Common myeloid progenitor, CD34-positive (primary cell): ENCODE data around the gene WIPI1. TPM values are rescaled to one million over a fixed set of nuclear protein-coding genes. Genes with fewer than 3 reads are reported as not detected.

Experiments
- CTCF ChIA-PET: fragments of 350-600 bp; sonication (Branson Sonifier 250); formaldehyde crosslinking; loops from one replicate; lab custom pipeline; 2021; ENCODE audit warnings: antibody characterized with exemption; lab: Charles Lee
- POLR2A ChIA-PET: fragments of 350-600 bp; sonication (Branson Sonifier 250); formaldehyde crosslinking; loops from one replicate; lab custom pipeline; 2021; ENCODE audit warnings: antibody characterized with exemption; lab: Charles Lee
- DNase-seq, 3 donors: peaks; one replicate each; pipeline versions ENCODE4 v3.0.0 to v3.0.0-alpha.2; 2013
- H3K27ac ChIP-seq, 2 experiments: 1 replicate in 1 of 2; 2 replicates in 1 of 2; pipeline ENCODE4 v1.7.0; 2013; ENCODE audit warnings: inconsistent platforms in 2 of 2, low read length in 2 of 2, mild to moderate bottlenecking in 2 of 2, low read depth in 1 of 2, moderate library complexity in 1 of 2; ENCODE audit not compliant: severe bottlenecking in 2 of 2, insufficient read depth in 1 of 2, poor library complexity in 1 of 2
- H3K27me3 ChIP-seq, 5 experiments: replicated peaks in 2 of 5; 1 replicate in 3 of 5; 2 replicates in 2 of 5; pipeline versions ENCODE4 v1.6.1 to v1.7.0; 2013; ENCODE audit warnings: low read length in 4 of 5, mild to moderate bottlenecking in 2 of 5, moderate library complexity in 2 of 5, inconsistent platforms in 1 of 5; ENCODE audit not compliant: insufficient read depth in 5 of 5, control insufficient read depth in 4 of 5
- H3K36me3 ChIP-seq, 4 experiments: 1 replicate in 2 of 4; 2 replicates in 2 of 4; pipeline versions ENCODE4 v1.6.1 to v1.7.0; 2013; ENCODE audit warnings: low read length in 3 of 4, control low read depth in 1 of 4, mild to moderate bottlenecking in 1 of 4; ENCODE audit not compliant: control insufficient read depth in 4 of 4, insufficient read depth in 4 of 4
- H3K4me1 ChIP-seq, 4 experiments: 1 replicate in 3 of 4; 2 replicates in 1 of 4; pipeline versions ENCODE4 v1.6.1 to v1.7.1; 2013; ENCODE audit warnings: low read length in 3 of 4, mild to moderate bottlenecking in 3 of 4, control low read depth in 1 of 4, inconsistent platforms in 1 of 4, moderate library complexity in 1 of 4; ENCODE audit not compliant: control insufficient read depth in 4 of 4, insufficient read depth in 4 of 4; ENCODE audit errors: control extremely low read depth in 1 of 4
- H3K4me3 ChIP-seq, 7 experiments: 1 replicate in 4 of 7; 2 replicates in 3 of 7; pipeline versions ENCODE4 v1.5.1 to v1.7.0; 2013; ENCODE audit warnings: mild to moderate bottlenecking in 7 of 7, low read length in 6 of 7, moderate library complexity in 6 of 7, inconsistent platforms in 2 of 7, low read depth in 2 of 7, control low read depth in 1 of 7; ENCODE audit not compliant: insufficient read depth in 4 of 7, control insufficient read depth in 1 of 7; ENCODE audit errors: extremely low read depth in 1 of 7
- H3K9me3 ChIP-seq, 5 experiments: 1 replicate in 4 of 5; 2 replicates in 1 of 5; pipeline versions ENCODE4 v1.6.1 to v1.7.1; 2013; ENCODE audit warnings: low read length in 4 of 5, mild to moderate bottlenecking in 2 of 5, inconsistent platforms in 1 of 5, low read depth in 1 of 5, moderate library complexity in 1 of 5; ENCODE audit not compliant: control insufficient read depth in 4 of 5, insufficient read depth in 2 of 5; ENCODE audit errors: control extremely low read depth in 1 of 5
- WGBS: methylation state at CpG from one replicate; pipeline ENCODE4 v1.1.5; 2013; ENCODE audit not compliant: insufficient coverage; 5-methylcytosine and 5-hydroxymethylcytosine counted together
- polyA plus RNA-seq: library from polyadenylated mRNA; unstranded; fragments of 120-200 nt; gene quantifications from one replicate; pipeline ENCODE4 v1.2.1, GENCODE V29; 2013

Gene WIPI1
- polyA plus RNA-seq: 5.1 TPM

- H3K4me1 ChIP-seq: peaks cover 15 to 60% (median 38%) of the 10 kb centered on the region in 4 experiments
These were observed at the start of gene WIPI1 for GRCh38 chr17:68457168-68457538. Gene WIPI1, minus strand, starts transcription at chr17:68457496. Its CDS starts 75 bp downstream, at chr17:68457421.

GRCh38 chr17:68505951-68506350, 48.7 kb upstream of the WIPI1 start:
- POLR2A ChIA-PET: no interaction called here

More at GRCh38 chr17:68457168-68457538, at the start of gene WIPI1:
- 0% methylated on average over 17 of the region's 39 CpGs for WGBS
- Histone ChIP-seq H3K9me3 (no peaks in the 10 kb centered on the region), H3K36me3 (no peaks in the 10 kb centered on the region), H3K27me3 (no peaks in the 10 kb centered on the region), H3K27ac (peak within 1 kb of the TSS in 1 of 2 experiments; percentile 32), H3K4me3 (peak within 1 kb of the TSS; percentile 60 to 90 (median 76))
- POLR2A ChIA-PET: interaction anchor here (1.2 to 2.2 kb wide), 3 partner anchors 17 to 192 kb away, joined by 5 to 12 read pairs (median 8); no protein-coding TSS in a partner anchor
- no peak for DNase-seq
- CTCF ChIA-PET: interaction anchor here (0.6 to 2.7 kb wide), 7 partner anchors 10 to 322 kb away, joined by 3 to 15 read pairs (median 5); no protein-coding TSS in a partner anchor

GRCh38 chr17:68501074-68501473, 43.8 kb upstream of the WIPI1 start:
- H3K4me1 ChIP-seq: peaks cover 7 to 17% (median 14%) of the 10 kb centered on the region in 4 experiments
- H3K4me3 ChIP-seq: no peak overlapping the region
- no peak overlapping the region for H3K27ac ChIP-seq
- H3K9me3 ChIP-seq: peaks cover 0 to 1% (median 0%) of the 10 kb centered on the region in 5 experiments
- ChIA-PET POLR2A (no interaction called here), CTCF (interaction anchor here (1.1 to 2.1 kb wide), 3 partner anchors 9 to 19 kb away, joined by 3 to 6 read pairs (median 4); no protein-coding TSS in a partner anchor)
- 92% methylated on average over 3 of the region's 3 CpGs for WGBS
- DNase-seq: no peak
- no peaks in the 10 kb centered on the region for H3K27me3 ChIP-seq
- H3K36me3 ChIP-seq: no peaks in the 10 kb centered on the region

More at GRCh38 chr17:68505951-68506350, 48.7 kb upstream of the WIPI1 start:
- Histone ChIP-seq H3K9me3 (peaks cover 0 to 1% (median 0%) of the 10 kb centered on the region in 5 experiments), H3K4me1 (peaks cover 0 to 19% (median 11%) of the 10 kb centered on the region in 4 experiments), H3K36me3 (no peaks in the 10 kb centered on the region), H3K27me3 (no peaks in the 10 kb centered on the region), H3K4me3 (no peak overlapping the region), H3K27ac (no peak overlapping the region)
- DNase-seq: no peak
- CTCF ChIA-PET: interaction anchor here (1.0 kb wide), 1 partner anchor 9 kb away, joined by 3 read pairs; no protein-coding TSS in a partner anchor
- 100% methylated on average over 1 of the region's 1 CpG for WGBS

- POLR2A ChIA-PET: no interaction called here
- 100% methylated on average over 3 of the region's 5 CpGs for WGBS
These were observed 42.3 kb upstream of the WIPI1 start for GRCh38 chr17:68499587-68499986.

GRCh38 chr17:68498479-68499326, 41.4 kb upstream of the WIPI1 start:
- 47% methylated on average over 4 of the region's 7 CpGs for WGBS
- no peak overlapping the region for H3K27ac ChIP-seq
- H3K4me3 ChIP-seq: peak overlapping the region in 4 of 7 experiments; percentile 8 to 55 (median 28)
- no peak for DNase-seq
- no peaks in the 10 kb centered on the region for H3K27me3 ChIP-seq
- ChIA-PET POLR2A (no interaction called here), CTCF (interaction anchor here (0.9 to 2.7 kb wide), 4 partner anchors 8 to 34 kb away, joined by 3 to 11 read pairs (median 4); no protein-coding TSS in a partner anchor)
- H3K36me3 ChIP-seq: no peaks in the 10 kb centered on the region
- peaks cover 7 to 17% (median 14%) of the 10 kb centered on the region in 4 experiments for H3K4me1 ChIP-seq
- peaks cover 0 to 1% (median 0%) of the 10 kb centered on the region in 5 experiments for H3K9me3 ChIP-seq

More at GRCh38 chr17:68499587-68499986, 42.3 kb upstream of the WIPI1 start:
- CTCF ChIA-PET: no interaction called here
- no peak for DNase-seq
- H3K27me3 ChIP-seq: no peaks in the 10 kb centered on the region
- no peak overlapping the region for H3K27ac ChIP-seq
- H3K36me3 ChIP-seq: no peaks in the 10 kb centered on the region
- peaks cover 7 to 17% (median 14%) of the 10 kb centered on the region in 4 experiments for H3K4me1 ChIP-seq
- no peak overlapping the region for H3K4me3 ChIP-seq
- peaks cover 0 to 1% (median 0%) of the 10 kb centered on the region in 5 experiments for H3K9me3 ChIP-seq

- H3K4me1 ChIP-seq: peaks cover 7 to 17% (median 14%) of the 10 kb centered on the region in 4 experiments
- POLR2A ChIA-PET: interaction anchor here (0.6 to 1.5 kb wide), 2 partner anchors 12 to 335 kb away, joined by 4 read pairs; no protein-coding TSS in a partner anchor
- H3K9me3 ChIP-seq: no peaks in the 10 kb centered on the region
- DNase-seq: peak; percentile 78 to 95 (median 94)
- peak overlapping the region in 4 of 7 experiments; percentile 8 to 55 (median 28) for H3K4me3 ChIP-seq
- no peak overlapping the region for H3K27ac ChIP-seq
- CTCF ChIA-PET: interaction anchor here (0.6 to 2.7 kb wide), 10 partner anchors 9 to 325 kb away, joined by 3 to 11 read pairs (median 3); no protein-coding TSS in a partner anchor
- WGBS: 3% methylated on average over 3 of the region's 3 CpGs
- no peaks in the 10 kb centered on the region for H3K36me3 ChIP-seq
- no peaks in the 10 kb centered on the region for H3K27me3 ChIP-seq
These were observed 40.6 kb upstream of the WIPI1 start for GRCh38 chr17:68497885-68498319.
